Fibroblast of peridontal ligament (primary cell): ENCODE measurements around the gene ARID1B.

ENCODE experiments used
- DNase-seq: peaks from one replicate; pipeline ENCODE4 v3.0.0-alpha.2; 2010; ENCODE audit errors: extremely low read depth

ARID1B gene

GRCh38 chr6:156773935-156774852 is 3.0 kb upstream of the ARID1B start:
- no peak for DNase-seq

DNA sequence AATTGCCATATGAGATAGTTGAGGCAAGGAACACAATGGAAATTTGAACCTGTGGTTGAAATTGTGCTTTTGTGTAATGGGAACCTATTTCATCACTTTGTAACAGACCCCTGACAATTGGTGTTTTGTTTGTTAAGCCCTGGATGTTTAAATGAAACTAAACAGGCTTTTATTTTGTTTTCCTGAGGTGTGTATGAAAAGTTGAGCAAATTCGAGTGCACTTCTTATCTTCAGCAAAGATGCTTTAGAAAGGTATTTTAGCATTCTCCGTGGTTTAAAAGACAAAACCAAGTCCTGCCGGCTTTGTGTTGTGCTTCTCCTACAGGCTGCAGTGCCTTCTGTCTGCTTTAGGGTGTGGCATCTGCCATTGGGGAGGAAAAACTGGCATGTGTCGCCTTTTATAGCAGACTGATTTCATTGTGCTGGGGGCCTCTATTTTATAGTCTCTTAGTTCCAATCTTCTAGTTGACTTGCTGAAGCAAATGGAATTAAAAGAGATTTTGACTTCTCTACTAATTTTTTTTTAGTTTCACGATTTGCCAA is 2.2 kb upstream of the ARID1B start:
- peak; percentile 21 for DNase-seq

- no peak for DNase-seq
Measured at GRCh38 chr6:156775717-156776116, 1.5 kb upstream of the ARID1B start.

GRCh38 chr6:156776470-156776839 is 723 bp upstream of the ARID1B start:
- DNase-seq, result peak; percentile 58

DNA sequence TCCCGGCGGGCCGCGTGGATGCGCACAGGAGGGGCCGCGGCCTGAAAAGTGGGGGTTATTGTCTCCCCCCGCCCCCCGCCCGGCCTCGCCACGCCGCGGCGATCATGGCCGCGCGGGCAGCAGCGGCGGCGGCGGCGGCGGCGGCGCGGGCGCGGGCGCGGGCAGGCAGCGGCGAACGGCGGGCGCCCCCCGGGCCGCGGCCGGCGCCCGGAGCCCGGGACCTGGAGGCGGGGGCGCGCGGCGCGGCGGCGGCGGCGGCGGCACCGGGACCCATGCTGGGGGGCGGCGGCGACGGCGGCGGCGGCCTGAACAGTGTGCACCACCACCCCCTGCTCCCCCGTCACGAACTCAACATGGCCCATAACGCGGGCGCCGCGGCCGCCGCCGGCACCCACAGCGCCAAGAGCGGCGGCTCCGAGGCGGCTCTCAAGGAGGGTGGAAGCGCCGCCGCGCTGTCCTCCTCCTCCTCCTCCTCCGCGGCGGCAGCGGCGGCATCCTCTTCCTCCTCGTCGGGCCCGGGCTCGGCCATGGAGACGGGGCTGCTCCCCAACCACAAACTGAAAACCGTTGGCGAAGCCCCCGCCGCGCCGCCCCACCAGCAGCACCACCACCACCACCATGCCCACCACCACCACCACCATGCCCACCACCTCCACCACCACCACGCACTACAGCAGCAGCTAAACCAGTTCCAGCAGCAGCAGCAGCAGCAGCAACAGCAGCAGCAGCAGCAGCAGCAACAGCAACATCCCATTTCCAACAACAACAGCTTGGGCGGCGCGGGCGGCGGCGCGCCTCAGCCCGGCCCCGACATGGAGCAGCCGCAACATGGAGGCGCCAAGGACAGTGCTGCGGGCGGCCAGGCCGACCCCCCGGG is 637 bp downstream of the ARID1B start:
- peak; percentile 30 for DNase-seq

- DNase-seq, result no peak
Measured at GRCh38 chr6:156778454-156779205, 1.5 kb downstream of the ARID1B start.

- no peak for DNase-seq
Measured at GRCh38 chr6:156779206-156780094, 2.3 kb downstream of the ARID1B start.

- peak; percentile 95 for DNase-seq
Measured at GRCh38 chr6:156780102-156780641, 3.0 kb downstream of the ARID1B start.

DNA sequence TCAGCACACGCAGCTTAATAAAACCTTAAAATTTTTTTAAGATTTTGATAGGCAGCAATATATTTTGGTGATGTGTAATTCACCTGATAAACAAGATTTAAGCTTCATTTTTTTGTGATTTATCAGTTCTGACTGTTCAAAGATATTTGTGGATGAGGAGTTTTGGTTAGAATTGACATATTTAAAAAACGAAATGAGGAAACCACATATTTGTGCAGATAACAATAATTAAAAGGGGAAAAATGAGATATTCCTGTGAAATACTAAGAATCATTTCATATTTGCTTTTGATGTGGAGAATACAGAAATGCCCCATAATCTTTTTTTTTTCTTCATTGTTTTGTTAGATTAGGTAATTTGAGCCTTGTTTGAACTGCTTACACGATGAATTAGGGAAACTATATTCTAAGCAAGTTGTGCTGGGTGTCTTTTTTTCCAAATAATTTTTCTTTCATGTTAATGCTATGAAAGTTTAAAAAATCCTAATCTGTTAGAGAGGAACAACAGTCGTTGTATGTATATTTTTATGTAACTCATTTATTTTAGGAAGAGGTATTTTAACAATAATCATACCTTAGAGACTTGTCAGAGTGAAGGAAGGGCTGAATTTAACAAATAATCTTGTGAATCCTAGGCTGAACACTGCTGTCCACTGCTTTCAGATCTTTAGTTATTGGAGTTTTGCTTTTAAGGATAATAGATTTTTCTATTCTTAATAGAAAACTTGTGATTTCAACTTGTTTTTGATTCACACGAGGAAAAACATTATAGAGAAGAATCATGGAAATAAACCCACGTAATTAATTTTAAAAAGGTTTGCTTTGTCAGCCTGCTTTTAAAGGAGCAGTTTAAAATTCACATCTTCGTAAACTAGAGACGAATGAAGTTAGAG is 4.0 kb downstream of the ARID1B start:
- peak; percentile 40 for DNase-seq

- DNase-seq, result peak; percentile 51
Measured at GRCh38 chr6:156781861-156782631, 4.9 kb downstream of the ARID1B start.

GRCh38 chr6:156782691-156783320 is 5.6 kb downstream of the ARID1B start:
- peak; percentile 63 for DNase-seq

DNA sequence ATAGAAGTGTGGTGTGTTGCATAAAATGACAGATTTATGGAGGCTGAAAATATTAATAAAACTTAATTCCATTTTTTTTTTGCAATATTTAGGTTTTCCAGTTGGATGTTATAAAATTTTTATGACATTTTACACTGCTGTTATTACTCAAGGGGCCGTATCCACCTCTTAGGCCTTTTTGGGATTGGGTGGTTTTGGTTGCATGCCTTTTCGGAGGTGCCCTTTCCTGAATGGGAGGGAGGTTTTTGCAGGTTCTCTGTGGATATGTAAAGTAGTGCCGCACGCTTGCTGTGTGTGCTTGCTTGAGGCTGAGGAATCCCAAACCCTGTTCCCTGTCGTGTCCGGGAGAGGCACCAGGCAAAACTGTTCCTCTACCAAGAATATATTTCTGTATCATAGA is 6.8 kb downstream of the ARID1B start:
- DNase-seq, result no peak

- DNase-seq, result no peak
Measured at GRCh38 chr6:156786652-156787051, 9.5 kb downstream of the ARID1B start.

DNA sequence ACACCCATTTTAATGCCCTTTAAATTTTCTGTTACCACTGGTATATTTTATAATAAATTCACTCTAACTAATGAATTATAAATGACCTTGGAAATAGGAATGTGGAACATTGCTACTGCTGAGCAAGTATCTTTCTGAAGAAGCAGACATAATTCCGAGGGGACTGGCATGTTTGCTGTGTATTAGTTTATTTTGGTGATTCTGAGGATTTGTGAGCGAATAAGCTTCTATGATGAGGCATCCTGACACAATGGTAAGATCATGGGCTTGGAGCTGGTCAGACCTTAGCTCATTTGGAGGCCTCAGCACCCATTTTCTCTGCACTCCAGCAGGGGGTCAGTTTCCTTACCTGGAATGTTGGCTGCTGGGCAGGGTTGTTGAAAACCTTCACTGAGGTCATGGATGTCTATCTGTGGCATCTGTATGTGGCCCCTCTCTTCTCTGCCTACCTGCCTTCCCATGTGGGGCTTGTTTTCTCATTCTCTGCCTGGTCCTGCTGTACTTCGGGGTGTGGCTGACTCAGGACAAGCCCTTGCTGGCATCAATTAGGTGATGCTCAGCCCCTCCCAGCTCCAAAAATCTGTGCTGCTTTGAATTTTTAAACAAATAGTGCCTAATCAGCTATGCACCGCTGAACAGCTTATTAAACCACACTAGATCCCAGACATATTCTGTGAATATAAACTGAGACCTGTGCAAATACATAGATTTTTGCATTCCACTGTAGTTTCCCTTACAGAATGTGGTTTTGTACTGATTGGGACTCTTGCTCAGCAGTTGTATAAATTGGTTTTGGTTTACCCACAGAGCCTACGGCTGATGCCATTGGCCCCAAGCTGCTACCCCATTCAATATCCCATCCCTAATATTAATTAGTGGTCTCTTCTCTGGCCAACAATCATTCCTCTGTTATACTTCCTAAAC is 10.7 kb downstream of the ARID1B start:
- DNase-seq, result peak; percentile 50

DNA sequence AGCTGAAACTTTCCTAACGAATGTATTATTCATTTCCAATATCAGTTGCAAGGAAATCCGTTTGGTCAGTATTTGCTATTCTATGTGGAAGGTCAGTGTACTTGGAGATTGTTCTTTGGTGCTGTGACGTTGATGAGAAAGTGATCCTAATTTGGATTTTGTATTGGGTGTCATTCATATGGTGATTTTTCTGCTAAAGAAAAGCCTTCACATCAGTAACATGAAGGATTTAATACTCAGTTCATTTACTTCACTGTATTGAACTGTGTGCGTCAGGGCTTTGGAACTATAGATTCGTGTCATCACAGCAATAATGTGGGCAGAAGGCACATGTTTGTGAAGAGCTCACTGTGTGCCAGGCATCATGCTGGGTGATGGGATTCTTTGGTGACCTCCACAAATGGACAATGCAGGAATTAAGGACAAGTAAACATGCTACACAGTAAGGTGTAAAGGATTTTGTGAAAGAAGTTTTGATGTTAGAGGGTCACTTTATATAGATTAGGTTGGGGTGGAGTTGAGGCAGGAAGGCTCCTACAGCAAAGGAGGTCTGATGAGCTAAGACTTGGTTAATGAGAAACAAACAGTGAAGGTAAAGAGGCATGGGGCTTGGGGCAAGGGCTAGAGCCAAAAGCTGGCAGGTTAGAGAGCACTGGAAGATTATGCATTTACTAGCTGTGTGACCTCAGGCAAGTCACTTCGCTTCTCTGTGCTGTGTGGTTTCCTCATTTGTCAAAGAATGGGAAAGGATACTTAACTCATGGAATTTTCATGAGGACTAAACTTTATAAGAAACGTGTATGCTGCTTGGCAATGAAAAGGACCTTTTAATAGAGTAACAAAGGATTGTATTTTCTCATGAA is 12.1 kb downstream of the ARID1B start:
- no peak for DNase-seq

DNA sequence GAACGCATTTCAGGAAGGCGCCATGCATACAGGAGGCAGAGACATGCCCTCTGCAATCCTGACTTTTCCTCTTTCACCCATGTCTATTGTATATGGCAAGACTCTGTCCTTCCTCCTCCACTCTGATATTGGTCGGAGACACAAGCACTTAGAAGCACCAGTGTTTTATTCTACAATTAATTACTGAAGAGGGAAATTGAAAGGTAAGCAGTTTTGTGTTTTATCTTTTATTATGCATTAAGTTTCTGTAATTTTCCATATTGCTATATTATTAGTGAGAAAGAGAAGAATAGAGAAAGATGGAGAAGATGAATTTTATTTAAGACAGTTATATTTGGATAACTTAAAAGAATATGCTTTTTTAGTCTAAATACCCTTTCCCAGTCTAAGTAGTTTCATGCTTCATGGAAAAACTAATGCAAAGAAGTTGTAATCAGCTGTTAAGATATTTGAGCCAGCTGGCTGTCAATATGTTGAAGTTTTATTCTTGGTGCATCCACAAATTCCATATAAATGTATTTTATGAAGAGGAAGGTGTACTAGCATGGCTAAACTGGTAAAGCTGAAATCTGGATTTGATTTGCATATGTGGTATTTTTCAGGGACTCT is 13.6 kb downstream of the ARID1B start:
- DNase-seq, result no peak
